ENCODE measurements around the gene PSMC3. TPM values are rescaled to one million over a fixed set of nuclear protein-coding genes. Genes with fewer than 3 reads are reported as not detected.

Gene PSMC3
- total and polyA plus RNA-seq, 2 of the 13 experiments (the other 11 are each of a cell fraction or from before 2014, with no cell fraction given): 75.8 to 214 TPM

- TF ChIP-seq ZNF160 (CRISPR knock-in tag; IDR thresholded peaks at IDR 0.05) (0 out of 2 replicates have a peak, but pooled peaks have one; percentile 40), NCOA2 (CRISPR knock-in tag; IDR thresholded peaks at IDR 0.05) (0 out of 2 replicates have a peak, but pooled peaks have one; percentile 38), ZFY (CRISPR knock-in tag; IDR thresholded peaks at IDR 0.05) (peak; percentile 78), TARDBP (CRISPR knock-in tag; IDR thresholded peaks at IDR 0.05) (0 out of 2 replicates have a peak, but pooled peaks have one; percentile 17), AGO1 (IDR thresholded peaks at IDR 0.05; ENCODE audit: low read depth, low read length, poor library complexity, severe bottlenecking) (no peak), MNT (IDR thresholded peaks at IDR 0.05) (peak; percentile 72), ZNF549 (CRISPR knock-in tag; IDR thresholded peaks at IDR 0.05) (no peak), ARID4A (CRISPR knock-in tag; IDR thresholded peaks at IDR 0.05; ENCODE audit: borderline replicate concordance) (peak; percentile 83), SMAD3 (CRISPR knock-in tag; IDR thresholded peaks at IDR 0.05) (peak; percentile 52; the same call in 1 of the 2 replicates), KDM5B (CRISPR knock-in tag; IDR thresholded peaks at IDR 0.05; ENCODE audit: borderline replicate concordance) (0 out of 2 replicates have a peak, but pooled peaks have one; percentile 18), ZNF292 (CRISPR knock-in tag; IDR thresholded peaks at IDR 0.05; ENCODE audit: borderline replicate concordance, low read depth) (no peak), ZFAT (CRISPR knock-in tag; conservative IDR thresholded peaks at IDR 0.05) (peak; percentile 100), ZNF251 (CRISPR knock-in tag; IDR thresholded peaks at IDR 0.05) (no peak), MYNN (CRISPR knock-in tag; IDR thresholded peaks at IDR 0.05; ENCODE audit: low read depth) (no peak), ISX (CRISPR knock-in tag; conservative IDR thresholded peaks at IDR 0.05) (0 out of 2 replicates have a peak, but pooled peaks have one; percentile 49), ZSCAN29 (CRISPR knock-in tag; conservative IDR thresholded peaks at IDR 0.05) (0 out of 2 replicates have a peak, but pooled peaks have one; percentile 49), ZBTB49 (CRISPR knock-in tag; IDR thresholded peaks at IDR 0.05; ENCODE audit: borderline replicate concordance) (no peak), HNRNPL (IDR thresholded peaks at IDR 0.05; ENCODE audit: low read depth, low read length) (peak; percentile 58; the same call in 1 of the 2 replicates), SP2 (CRISPR knock-in tag; IDR thresholded peaks at IDR 0.05) (peak; percentile 90)
- TF ChIP-seq, protein P1, sequence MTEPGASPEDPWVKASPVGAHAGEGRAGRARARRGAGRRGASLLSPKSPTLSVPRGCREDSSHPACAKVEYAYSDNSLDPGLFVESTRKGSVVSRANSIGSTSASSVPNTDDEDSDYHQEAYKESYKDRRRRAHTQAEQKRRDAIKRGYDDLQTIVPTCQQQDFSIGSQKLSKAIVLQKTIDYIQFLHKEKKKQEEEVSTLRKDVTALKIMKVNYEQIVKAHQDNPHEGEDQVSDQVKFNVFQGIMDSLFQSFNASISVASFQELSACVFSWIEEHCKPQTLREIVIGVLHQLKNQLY (CRISPR knock-in tag; IDR thresholded peaks at IDR 0.05): no peak
These were observed at the start of gene PSMC3 (continued) for GRCh38 chr11:47426062-47426956.
